ENCODE measurements around the gene SLC66A1.

The SLC66A1 gene

DNA sequence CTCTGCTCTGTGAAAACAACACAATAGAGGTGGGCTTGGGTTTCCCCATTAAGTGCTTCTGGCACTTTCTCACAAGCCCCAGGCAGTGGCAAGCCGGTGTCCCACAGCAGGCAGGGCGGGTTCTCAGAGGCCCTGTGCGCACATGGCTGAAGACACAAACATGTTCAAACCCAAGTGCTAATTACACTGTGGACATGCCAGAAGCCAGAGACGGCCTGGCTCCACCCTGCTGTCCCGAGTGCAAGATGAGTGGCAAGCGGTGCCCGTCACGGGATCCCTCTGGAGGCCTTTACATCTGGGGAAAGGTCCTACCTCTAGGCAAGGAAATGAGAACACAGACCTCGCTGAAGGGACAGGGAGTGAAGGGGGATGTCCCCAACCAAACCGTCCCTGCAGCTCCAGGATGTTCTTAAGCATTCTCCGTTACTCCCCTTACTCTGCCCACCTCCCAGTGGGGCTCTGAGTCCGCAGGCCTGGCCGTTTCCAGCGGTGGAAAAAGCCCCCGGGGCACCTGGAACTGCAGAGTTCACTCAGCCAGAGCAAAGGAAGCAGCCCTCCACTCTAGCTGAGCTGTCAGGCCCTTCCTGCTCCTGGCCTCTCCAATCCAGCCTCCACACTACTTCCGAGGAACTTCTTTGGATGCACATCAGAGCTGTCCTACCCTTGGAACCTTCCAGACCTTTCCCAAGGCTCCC lies 57.4 kb downstream of the SLC66A1 start:
- DNase-seq (ENCODE audit: low spot score) = no peak
- TF ChIP-seq, protein P1, sequence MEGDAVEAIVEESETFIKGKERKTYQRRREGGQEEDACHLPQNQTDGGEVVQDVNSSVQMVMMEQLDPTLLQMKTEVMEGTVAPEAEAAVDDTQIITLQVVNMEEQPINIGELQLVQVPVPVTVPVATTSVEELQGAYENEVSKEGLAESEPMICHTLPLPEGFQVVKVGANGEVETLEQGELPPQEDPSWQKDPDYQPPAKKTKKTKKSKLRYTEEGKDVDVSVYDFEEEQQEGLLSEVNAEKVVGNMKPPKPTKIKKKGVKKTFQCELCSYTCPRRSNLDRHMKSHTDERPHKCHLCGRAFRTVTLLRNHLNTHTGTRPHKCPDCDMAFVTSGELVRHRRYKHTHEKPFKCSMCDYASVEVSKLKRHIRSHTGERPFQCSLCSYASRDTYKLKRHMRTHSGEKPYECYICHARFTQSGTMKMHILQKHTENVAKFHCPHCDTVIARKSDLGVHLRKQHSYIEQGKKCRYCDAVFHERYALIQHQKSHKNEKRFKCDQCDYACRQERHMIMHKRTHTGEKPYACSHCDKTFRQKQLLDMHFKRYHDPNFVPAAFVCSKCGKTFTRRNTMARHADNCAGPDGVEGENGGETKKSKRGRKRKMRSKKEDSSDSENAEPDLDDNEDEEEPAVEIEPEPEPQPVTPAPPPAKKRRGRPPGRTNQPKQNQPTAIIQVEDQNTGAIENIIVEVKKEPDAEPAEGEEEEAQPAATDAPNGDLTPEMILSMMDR (IDR thresholded peaks at IDR 0.05; ENCODE audit: poor library complexity, severe bottlenecking) = no peak
- no peak for ATAC-seq (ENCODE audit: low read depth)
- Histone ChIP-seq H3K4me1 (ENCODE audit: insufficient read depth, poor library complexity, severe bottlenecking) (peaks cover 14% of the 10 kb centered on the region), H3K27ac (ENCODE audit: poor library complexity, severe bottlenecking) (no peak overlapping the region), H3K4me3 (ENCODE audit: severe bottlenecking) (no peak overlapping the region), H3K9me3 (ENCODE audit: severe bottlenecking) (no peaks in the 10 kb centered on the region), H3K27me3 (ENCODE audit: insufficient read depth, poor library complexity, severe bottlenecking) (no peaks in the 10 kb centered on the region), H3K36me3 (ENCODE audit: low read depth) (peaks cover 11% of the 10 kb centered on the region; the same call in 1 of the 2 replicates)

DNA sequence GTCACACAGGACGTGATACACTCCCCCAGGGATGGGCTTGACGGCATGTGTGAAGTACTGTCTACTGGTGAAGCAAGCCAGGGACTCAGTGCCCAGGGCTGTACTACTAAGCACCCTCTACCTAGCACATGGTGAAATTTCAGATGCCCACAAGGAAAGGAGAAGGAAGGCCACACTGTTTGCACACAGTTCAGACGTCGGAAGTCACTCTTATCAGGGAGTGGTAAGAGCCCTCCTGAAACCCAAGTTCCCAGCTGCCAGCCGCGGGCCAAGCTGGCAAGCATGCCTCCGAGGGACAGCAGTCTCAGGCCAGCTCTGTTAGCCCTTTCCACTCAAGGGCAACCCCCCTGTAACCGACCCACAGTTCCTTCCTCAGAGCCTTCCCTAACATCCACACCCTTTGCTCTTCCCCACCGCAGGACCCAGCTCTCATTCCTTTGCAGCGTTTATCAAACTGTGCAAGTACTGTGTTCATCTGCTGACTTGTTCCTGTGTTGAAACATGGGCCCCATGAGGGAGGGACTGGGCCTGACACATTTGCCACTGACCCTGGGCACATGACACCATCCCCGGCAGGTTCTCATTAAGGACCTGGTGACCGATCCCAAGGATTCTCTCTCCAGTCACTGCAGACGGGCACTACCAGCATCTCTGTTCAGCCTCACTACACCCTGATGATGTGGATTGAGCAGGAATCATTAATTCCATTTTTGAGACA lies 58.5 kb downstream of the SLC66A1 start:
- peaks cover 14% of the 10 kb centered on the region for H3K4me1 ChIP-seq (ENCODE audit: insufficient read depth, poor library complexity, severe bottlenecking)
- no peak for DNase-seq (ENCODE audit: low spot score)
- H3K27me3 ChIP-seq (ENCODE audit: insufficient read depth, poor library complexity, severe bottlenecking) = no peaks in the 10 kb centered on the region
- H3K36me3 ChIP-seq (ENCODE audit: low read depth) = peaks cover 9% of the 10 kb centered on the region; the same call in 1 of the 2 replicates
- TF ChIP-seq, protein P1 (IDR thresholded peaks at IDR 0.05; ENCODE audit: poor library complexity, severe bottlenecking) = no peak
- no peaks in the 10 kb centered on the region for H3K9me3 ChIP-seq (ENCODE audit: severe bottlenecking)
- H3K27ac ChIP-seq (ENCODE audit: poor library complexity, severe bottlenecking) = no peak overlapping the region
- ATAC-seq (ENCODE audit: low read depth) = no peak
- H3K4me3 ChIP-seq (ENCODE audit: severe bottlenecking) = no peak overlapping the region

DNA sequence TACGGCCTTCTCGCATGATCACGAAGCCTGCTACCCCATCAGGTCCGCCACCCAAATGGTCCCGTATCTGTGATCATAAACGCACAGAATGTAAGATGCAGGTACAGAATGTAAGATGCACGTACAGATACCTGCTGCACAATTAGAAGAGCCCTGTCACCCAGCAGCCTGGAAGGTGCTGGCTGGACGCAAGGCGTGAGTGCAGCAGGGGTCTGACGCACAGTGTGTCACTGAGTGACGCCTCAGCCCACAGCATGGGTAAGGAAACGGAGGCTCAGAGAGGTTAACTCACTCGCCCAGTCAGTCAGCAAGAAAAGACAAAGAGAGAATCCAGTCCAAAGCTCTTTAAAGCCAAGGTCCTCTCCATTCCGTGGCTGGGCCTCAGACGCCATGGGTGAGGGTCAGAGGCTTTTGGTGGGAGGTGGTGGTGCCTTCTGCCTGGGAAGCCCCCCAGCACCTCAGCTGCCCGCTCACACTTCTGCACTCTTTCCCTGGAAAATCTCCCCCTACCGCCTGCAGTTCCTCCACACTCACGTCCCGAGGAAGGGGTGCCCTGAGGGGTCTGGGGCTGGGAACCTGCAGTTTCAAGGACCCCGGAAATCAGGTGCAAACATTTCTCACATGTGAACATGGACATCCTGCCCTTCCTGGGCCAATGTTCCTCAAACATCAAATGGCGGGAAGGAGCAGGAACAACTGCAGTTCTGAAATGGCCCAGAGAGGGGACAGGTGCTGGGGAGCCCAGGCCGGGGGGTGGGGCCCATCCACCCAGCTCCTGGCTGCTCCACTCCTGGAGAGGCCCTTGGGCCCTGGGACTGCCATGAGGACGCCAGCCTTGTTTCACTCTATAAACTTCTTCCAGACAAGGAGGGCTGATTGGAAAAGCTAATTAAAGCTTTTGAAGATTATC lies 59.4 kb downstream of the SLC66A1 start:
- ATAC-seq (ENCODE audit: low read depth) (no peak), DNase-seq (ENCODE audit: low spot score) (no peak)
- peaks cover 14% of the 10 kb centered on the region for H3K4me1 ChIP-seq (ENCODE audit: insufficient read depth, poor library complexity, severe bottlenecking)
- TF ChIP-seq, protein P1 (IDR thresholded peaks at IDR 0.05; ENCODE audit: poor library complexity, severe bottlenecking) = no peak
- no peaks in the 10 kb centered on the region for H3K27me3 ChIP-seq (ENCODE audit: insufficient read depth, poor library complexity, severe bottlenecking)
- H3K27ac ChIP-seq (ENCODE audit: poor library complexity, severe bottlenecking) = no peak overlapping the region
- H3K4me3 ChIP-seq (ENCODE audit: severe bottlenecking) = no peak overlapping the region
- peaks cover 10% of the 10 kb centered on the region; the same call in 1 of the 2 replicates for H3K36me3 ChIP-seq (ENCODE audit: low read depth)
- no peaks in the 10 kb centered on the region for H3K9me3 ChIP-seq (ENCODE audit: severe bottlenecking)

DNA sequence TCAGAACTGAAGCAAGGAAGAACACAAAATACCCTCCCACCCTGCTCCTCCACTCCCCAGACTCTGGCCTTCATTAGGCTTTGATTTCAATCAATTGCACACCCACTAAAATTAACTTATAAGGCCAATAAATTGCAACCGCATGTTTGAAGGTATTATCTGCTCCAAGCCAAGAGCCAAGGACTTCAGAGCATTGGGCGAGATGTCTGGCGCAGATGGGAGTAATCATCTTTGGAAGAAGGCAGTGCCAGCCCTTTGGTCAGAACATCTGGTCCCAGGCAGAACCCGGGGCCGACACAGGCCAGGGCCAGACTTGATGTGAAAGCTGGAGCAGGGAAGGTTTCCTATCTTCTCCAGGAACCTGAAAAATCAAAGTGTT lies 60.0 kb downstream of the SLC66A1 start:
- no peak for DNase-seq (ENCODE audit: low spot score)
- ATAC-seq (ENCODE audit: low read depth) = no peak
- no peak overlapping the region for H3K27ac ChIP-seq (ENCODE audit: poor library complexity, severe bottlenecking)
- H3K36me3 ChIP-seq (ENCODE audit: low read depth) = peaks cover 16% of the 10 kb centered on the region
- H3K27me3 ChIP-seq (ENCODE audit: insufficient read depth, poor library complexity, severe bottlenecking) = no peaks in the 10 kb centered on the region
- no peaks in the 10 kb centered on the region for H3K9me3 ChIP-seq (ENCODE audit: severe bottlenecking)
- H3K4me1 ChIP-seq (ENCODE audit: insufficient read depth, poor library complexity, severe bottlenecking) = peaks cover 11% of the 10 kb centered on the region
- H3K4me3 ChIP-seq (ENCODE audit: severe bottlenecking) = no peak overlapping the region
- TF ChIP-seq, protein P1 (IDR thresholded peaks at IDR 0.05; ENCODE audit: poor library complexity, severe bottlenecking) = no peak

Measured in RWPE2 (cell line).